GM18870 (cell line): ENCODE data around the gene GPR39.

ENCODE experiments used
- ATAC-seq: cut with Tn5 transposase; IDR thresholded peaks from one replicate; pipeline ENCODE4 v1.9.1; 2021; ENCODE audit warnings: moderate library complexity; ENCODE audit not compliant: unreplicated experiment

The GPR39 gene

GRCh38 chr2:132668987-132669907, 252.6 kb downstream of the GPR39 start:
- no peak for ATAC-seq

GRCh38 chr2:132669908-132670495, 253.4 kb downstream of the GPR39 start, which contains the start of gene LYPD1:
LYPD1 (minus strand) TSS chr2:132670205; CDS start chr2:132669932, 273 bp downstream.
- no peak for ATAC-seq

- no peak for ATAC-seq
These were observed 254.0 kb downstream of the GPR39 start for GRCh38 chr2:132670496-132671150.

- ATAC-seq = no peak
These were observed 254.7 kb downstream of the GPR39 start for GRCh38 chr2:132671151-132671835.

- no peak for ATAC-seq
These were observed 260.4 kb downstream of the GPR39 start for GRCh38 chr2:132676999-132677398.

GRCh38 chr2:132677661-132678060, 261.1 kb downstream of the GPR39 start:
- ATAC-seq = no peak

- no peak for ATAC-seq
These were observed 261.9 kb downstream of the GPR39 start for GRCh38 chr2:132678483-132678882.

GRCh38 chr2:132680544-132680943, 263.9 kb downstream of the GPR39 start:
- ATAC-seq = no peak

- no peak for ATAC-seq
These were observed 265.2 kb downstream of the GPR39 start for GRCh38 chr2:132681766-132682165.

GRCh38 chr2:132690664-132691303, 274.2 kb downstream of the GPR39 start:
- no peak for ATAC-seq

GRCh38 chr2:132691556-132691955, 275.0 kb downstream of the GPR39 start:
- ATAC-seq = no peak

- no peak for ATAC-seq
These were observed 276.2 kb downstream of the GPR39 start for GRCh38 chr2:132692816-132693215.
